Measurements from ENCODE around the gene IP6K3.

IP6K3 gene

GRCh38 chr6:33690766-33691165 is 55.9 kb downstream of the IP6K3 start:
- no peak for TF ChIP-seq REST (IDR thresholded peaks at IDR 0.05; ENCODE audit: insufficient read depth in 1 of 2, low read depth in 2 of 2, low read length in 2 of 2)

GRCh38 chr6:33689879-33690278 is 56.8 kb downstream of the IP6K3 start:
- no peak for TF ChIP-seq FOXP2 (optimal IDR thresholded peaks at IDR 0.05; ENCODE audit: borderline replicate concordance, extremely low read depth, extremely low read length, insufficient read depth)
- no peak for TF ChIP-seq REST (IDR thresholded peaks at IDR 0.05; ENCODE audit: insufficient read depth in 1 of 2, low read depth in 2 of 2, low read length in 2 of 2)
- no peak for TF ChIP-seq SIN3A (IDR thresholded peaks at IDR 0.05; ENCODE audit: borderline replicate concordance, insufficient read depth, low read length)
- no peak for TF ChIP-seq TAF1 (IDR thresholded peaks at IDR 0.05; ENCODE audit: borderline replicate concordance, insufficient read depth, low read length)
- no peak for TF ChIP-seq POLR2AphosphoS5 (IDR thresholded peaks at IDR 0.05; ENCODE audit: low read depth, low read length)

- TF ChIP-seq REST (IDR thresholded peaks at IDR 0.05; ENCODE audit: insufficient read depth in 1 of 2, low read depth in 2 of 2, low read length in 2 of 2) (no peak), FOXP2 (optimal IDR thresholded peaks at IDR 0.05; ENCODE audit: borderline replicate concordance, extremely low read depth, extremely low read length, insufficient read depth) (no peak), TAF1 (IDR thresholded peaks at IDR 0.05; ENCODE audit: borderline replicate concordance, insufficient read depth, low read length) (no peak), POLR2AphosphoS5 (IDR thresholded peaks at IDR 0.05; ENCODE audit: low read depth, low read length) (no peak), SIN3A (IDR thresholded peaks at IDR 0.05; ENCODE audit: borderline replicate concordance, insufficient read depth, low read length) (no peak)
Measured at GRCh38 chr6:33689148-33689494, 57.6 kb downstream of the IP6K3 start.

- TF ChIP-seq SIN3A (IDR thresholded peaks at IDR 0.05; ENCODE audit: borderline replicate concordance, insufficient read depth, low read length) (no peak), TAF1 (IDR thresholded peaks at IDR 0.05; ENCODE audit: borderline replicate concordance, insufficient read depth, low read length) (no peak), REST (IDR thresholded peaks at IDR 0.05; ENCODE audit: insufficient read depth in 1 of 2, low read depth in 2 of 2, low read length in 2 of 2) (no peak), FOXP2 (optimal IDR thresholded peaks at IDR 0.05; ENCODE audit: borderline replicate concordance, extremely low read depth, extremely low read length, insufficient read depth) (no peak), POLR2AphosphoS5 (IDR thresholded peaks at IDR 0.05; ENCODE audit: low read depth, low read length) (no peak)
Measured at GRCh38 chr6:33688451-33689147, 58.1 kb downstream of the IP6K3 start.

GRCh38 chr6:33688006-33688405 is 58.7 kb downstream of the IP6K3 start:
- no peak for TF ChIP-seq POLR2AphosphoS5 (IDR thresholded peaks at IDR 0.05; ENCODE audit: low read depth, low read length)
- TF ChIP-seq TAF1 (IDR thresholded peaks at IDR 0.05; ENCODE audit: borderline replicate concordance, insufficient read depth, low read length), result no peak

Data from PFSK-1 (cell line).